ENCODE measurements around the gene ZNF768.

ZNF768 gene

DNA sequence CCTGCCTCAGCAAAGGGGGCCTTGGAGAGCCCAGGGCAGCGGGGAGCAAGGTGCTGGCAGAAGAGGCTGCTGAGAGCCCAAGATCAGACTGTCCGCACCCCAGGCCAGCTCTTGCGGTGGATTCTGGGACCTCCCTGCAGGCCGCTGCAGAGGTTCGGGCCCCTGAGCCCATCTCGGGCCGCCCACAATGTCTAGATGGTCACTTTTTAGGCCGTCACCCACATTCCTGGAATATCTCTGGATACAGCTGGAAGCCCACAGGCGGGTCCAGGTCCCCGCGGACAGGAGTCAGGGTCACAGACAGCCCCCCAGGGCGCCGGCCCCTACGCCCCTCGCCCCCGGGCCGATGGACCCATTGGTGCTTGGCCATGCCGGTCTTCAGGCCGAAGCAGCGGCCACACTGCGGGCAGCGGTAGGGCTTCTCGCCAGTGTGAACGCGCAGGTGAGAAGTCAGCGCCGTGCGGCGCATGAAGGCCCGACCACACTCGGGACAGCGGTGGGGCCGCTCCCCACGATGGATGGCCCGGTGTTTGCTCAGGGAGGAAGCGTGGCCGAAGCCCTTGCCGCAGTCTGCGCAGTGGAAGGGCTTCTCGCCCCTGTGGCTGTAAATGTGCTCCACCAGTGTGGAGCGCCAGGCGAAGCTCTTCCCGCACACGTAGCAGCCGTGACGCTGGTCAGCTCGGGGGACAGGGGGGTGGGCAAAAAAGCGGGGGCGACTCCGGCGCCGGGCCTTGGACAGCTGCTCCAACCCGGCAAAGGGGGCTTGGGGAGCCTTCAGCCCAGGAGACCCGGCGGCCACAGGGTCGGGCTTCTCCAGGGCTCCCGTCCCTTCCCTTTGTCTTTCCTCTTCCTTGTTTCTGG lies 6.1 kb upstream of the ZNF768 start:
- TF ChIP-seq, protein P1, sequence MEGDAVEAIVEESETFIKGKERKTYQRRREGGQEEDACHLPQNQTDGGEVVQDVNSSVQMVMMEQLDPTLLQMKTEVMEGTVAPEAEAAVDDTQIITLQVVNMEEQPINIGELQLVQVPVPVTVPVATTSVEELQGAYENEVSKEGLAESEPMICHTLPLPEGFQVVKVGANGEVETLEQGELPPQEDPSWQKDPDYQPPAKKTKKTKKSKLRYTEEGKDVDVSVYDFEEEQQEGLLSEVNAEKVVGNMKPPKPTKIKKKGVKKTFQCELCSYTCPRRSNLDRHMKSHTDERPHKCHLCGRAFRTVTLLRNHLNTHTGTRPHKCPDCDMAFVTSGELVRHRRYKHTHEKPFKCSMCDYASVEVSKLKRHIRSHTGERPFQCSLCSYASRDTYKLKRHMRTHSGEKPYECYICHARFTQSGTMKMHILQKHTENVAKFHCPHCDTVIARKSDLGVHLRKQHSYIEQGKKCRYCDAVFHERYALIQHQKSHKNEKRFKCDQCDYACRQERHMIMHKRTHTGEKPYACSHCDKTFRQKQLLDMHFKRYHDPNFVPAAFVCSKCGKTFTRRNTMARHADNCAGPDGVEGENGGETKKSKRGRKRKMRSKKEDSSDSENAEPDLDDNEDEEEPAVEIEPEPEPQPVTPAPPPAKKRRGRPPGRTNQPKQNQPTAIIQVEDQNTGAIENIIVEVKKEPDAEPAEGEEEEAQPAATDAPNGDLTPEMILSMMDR (IDR thresholded peaks at IDR 0.05; ENCODE audit: low read depth, low read length) = no peak
- no peak for DNase-seq (ENCODE audit: low read depth in 2 of 2)
- H3K4me3 ChIP-seq (replicated peaks in 1 of 2; ENCODE audit: low read depth in 2 of 2, low read length in 2 of 2) = no peak overlapping the region

DNA sequence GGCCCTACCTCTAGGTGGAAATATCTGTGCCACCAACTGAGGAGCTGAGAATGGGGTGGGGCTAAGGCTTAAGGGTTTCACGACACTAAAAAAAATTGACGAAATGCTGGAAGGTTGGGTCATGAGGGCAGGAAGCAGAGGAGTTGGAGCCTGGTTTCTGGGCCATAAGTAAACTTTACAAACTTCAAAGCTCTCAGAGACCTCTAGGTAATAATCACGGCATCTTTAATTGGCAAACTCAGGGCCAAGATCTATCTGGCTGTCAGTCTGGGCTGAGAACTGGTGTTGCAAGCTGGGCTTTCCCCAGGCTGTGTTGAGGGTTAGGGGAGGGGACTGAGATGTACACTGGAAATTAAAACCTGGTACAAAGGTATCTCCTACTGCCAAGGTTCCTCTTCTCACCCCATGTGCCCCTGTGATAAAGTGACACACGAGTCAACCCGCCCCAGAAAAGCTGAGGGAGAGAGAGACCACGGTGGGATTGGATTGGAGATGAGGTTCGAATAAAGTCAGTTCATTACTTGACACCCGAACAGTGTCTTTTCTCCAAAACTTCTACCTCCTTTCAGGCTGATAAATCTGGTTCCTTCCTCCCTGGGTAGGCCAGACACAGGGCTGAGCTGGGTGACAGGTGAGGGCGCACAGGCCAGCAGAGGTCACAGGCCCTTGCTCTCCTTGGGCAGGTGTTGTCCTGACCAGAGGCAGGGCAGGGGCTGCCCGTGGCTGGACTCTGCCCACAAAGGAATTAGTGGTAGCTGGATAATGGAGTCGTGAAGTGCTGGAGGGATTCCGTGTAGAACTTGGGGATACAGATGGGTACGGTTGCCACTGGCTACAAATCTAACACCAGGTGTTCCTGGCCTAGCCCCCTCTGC lies 4.0 kb upstream of the ZNF768 start:
- no peak for DNase-seq (ENCODE audit: low read depth in 2 of 2)
- TF ChIP-seq, protein P1 (IDR thresholded peaks at IDR 0.05; ENCODE audit: low read depth, low read length) = no peak
- no peak overlapping the region for H3K4me3 ChIP-seq (replicated peaks in 1 of 2; ENCODE audit: low read depth in 2 of 2, low read length in 2 of 2)

DNA sequence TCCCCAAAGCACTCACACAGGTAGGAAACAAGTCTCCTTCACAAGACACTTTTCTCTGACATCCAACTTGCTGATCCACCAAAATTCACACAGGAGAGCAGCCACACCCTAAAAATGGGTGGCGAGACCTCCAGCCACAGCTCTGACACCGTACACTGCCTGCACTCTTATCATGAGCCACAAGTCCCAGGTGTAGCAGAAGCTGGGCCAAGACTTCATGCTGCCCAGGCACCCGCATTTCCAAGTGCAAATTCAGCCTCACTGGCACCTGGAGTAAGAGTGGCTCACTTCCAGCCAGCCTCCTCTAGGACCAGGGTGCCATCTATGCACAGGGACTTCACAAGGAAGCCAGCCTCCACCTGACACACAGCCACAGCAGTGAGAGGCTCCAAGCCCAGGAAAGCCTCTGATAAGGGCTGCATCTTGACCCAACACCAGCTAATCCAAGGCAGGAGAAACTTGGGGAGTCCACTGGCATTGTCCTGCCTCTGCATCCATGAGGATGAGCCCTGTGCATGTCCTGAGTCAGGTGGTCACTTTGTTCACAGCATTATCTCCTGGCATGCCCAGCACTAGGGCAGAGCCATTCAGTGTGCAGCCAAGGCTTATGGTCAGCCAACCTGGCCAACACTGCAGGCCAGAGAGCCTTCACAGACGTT lies 2.6 kb upstream of the ZNF768 start:
- no peak for DNase-seq (ENCODE audit: low read depth in 2 of 2)
- TF ChIP-seq, protein P1 (IDR thresholded peaks at IDR 0.05; ENCODE audit: low read depth, low read length) = no peak
- no peak overlapping the region for H3K4me3 ChIP-seq (replicated peaks in 1 of 2; ENCODE audit: low read depth in 2 of 2, low read length in 2 of 2)

DNA sequence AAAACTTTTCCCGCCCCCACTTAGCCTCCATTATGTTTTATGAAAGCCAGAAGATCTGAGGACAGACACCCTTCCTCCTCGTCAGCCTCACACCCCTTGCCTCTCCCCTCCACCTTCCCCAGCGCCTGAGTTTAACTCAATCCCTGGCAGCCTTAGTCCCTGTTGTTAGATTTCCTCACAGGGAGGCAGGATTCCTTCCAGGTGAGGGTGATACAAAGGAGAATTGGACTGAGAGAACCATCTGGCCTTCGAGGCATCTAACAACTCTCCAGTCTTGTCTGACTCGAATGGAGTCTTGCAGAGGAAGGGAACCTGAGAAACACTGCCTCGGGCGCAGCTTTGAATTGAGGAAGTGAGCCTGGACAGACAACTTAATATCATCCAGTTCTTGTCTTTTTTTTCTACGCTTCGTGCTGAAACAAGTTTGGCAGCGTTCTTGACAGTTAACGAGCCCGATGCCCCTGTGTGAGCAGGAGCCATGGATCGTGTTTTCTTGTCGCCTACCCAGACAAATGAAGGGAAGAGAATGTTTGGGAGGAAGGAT lies 1.3 kb upstream of the ZNF768 start:
- no peak for DNase-seq (ENCODE audit: low read depth in 2 of 2)
- peak overlapping the region in 1 of 2 donors; percentile 35 for H3K4me3 ChIP-seq (replicated peaks in 1 of 2; ENCODE audit: low read depth in 2 of 2, low read length in 2 of 2)
- TF ChIP-seq, protein P1 (IDR thresholded peaks at IDR 0.05; ENCODE audit: low read depth, low read length) = no peak

DNA sequence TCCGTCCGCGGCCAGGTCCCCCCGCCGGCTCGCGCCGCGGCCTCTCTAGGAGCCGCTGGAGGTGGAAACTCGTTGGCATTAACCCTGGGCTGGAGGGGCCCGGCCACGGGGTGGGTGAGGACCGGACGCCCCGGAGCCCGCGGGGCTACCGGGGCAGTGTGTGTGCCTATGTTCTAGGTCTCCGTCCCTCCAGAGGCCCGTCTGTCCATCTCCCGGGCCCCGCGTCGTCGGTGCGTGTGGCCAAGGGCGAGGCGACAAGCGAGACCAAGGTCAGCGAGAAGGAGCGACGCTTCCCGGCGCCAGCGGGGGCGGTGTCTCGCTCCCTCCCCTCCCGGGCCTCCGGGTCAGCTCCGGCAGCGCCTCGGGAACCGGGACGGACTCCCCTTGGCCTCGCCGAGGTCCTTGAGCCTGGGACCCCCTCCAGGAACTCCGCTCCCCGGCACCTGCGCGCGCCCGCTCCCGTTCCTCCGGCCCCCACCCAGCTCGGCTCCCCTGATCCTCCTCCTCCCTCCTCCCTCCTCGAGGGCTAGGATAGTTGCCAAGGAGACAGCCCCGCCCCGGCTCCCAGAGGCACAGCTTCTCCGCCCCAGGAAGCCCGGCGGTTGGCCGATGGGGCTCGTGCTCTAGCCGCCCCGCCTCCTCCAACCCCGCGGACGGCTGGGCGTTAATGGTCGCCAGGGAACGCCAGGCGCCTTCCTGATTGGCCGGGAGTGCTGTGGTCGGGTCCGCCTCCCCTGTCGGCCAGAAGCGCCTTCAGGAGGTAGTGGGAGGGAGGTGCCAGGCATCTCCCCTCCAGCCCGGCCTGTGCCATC lies 663 bp upstream of the ZNF768 start:
- TF ChIP-seq, protein P1 (IDR thresholded peaks at IDR 0.05; ENCODE audit: low read depth, low read length) = peak; percentile 33
- peak overlapping the region; percentile 67 to 76 for H3K4me3 ChIP-seq (replicated peaks in 1 of 2; ENCODE audit: low read depth in 2 of 2, low read length in 2 of 2)
- peak; percentile 98 to 99 for DNase-seq (ENCODE audit: low read depth in 2 of 2)

DNA sequence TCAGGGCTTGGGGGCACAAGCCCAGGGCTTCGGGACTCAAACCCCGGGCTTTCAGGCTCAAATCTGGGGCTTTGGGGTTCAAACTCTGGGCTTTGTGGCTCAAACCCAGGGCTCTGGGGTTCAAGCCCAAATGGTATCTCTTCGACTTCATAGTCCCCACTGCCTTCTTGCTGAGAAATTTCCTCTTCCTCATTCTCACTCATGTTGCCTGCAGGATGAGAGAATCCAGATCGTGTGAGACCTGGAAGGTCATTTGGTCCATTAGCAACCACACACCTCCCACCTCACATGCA lies 576 bp downstream of the ZNF768 start:
- peak overlapping the region; percentile 49 to 67 for H3K4me3 ChIP-seq (replicated peaks in 1 of 2; ENCODE audit: low read depth in 2 of 2, low read length in 2 of 2)
- DNase-seq (ENCODE audit: low read depth in 2 of 2) = no peak
- TF ChIP-seq, protein P1 (IDR thresholded peaks at IDR 0.05; ENCODE audit: low read depth, low read length) = no peak
